GM18520 (cell line): ENCODE measurements around the gene SSH2.
A peak's percentile ranks its signal among the peaks of the same experiment; 100 is the strongest.
"Not testable (repeated sequence)": the region's sequence is repeated elsewhere in the genome, so short reads cannot be mapped to it uniquely, and the experiment has no call there.

Experiments
- ATAC-seq: cut with Tn5 transposase; IDR thresholded peaks from one replicate; pipeline ENCODE4 v1.9.1; 2021; ENCODE audit not compliant: unreplicated experiment

The SSH2 gene

DNA sequence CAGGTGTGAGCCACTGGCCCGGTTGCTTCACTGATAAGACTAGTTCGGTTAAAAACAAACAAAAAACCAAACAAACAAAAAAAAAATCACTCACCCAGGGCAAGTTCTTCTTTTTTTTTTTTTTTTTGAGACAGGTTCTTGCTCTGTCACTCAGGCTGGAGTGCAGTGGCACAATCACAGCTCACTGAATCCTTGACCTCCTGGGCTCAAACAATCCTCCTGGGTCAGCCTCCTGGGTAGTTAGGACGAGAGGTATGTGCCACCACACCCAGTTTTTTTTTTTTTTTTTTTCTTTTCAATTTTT lies 187.9 kb downstream of the SSH2 start:
- no peak for ATAC-seq

DNA sequence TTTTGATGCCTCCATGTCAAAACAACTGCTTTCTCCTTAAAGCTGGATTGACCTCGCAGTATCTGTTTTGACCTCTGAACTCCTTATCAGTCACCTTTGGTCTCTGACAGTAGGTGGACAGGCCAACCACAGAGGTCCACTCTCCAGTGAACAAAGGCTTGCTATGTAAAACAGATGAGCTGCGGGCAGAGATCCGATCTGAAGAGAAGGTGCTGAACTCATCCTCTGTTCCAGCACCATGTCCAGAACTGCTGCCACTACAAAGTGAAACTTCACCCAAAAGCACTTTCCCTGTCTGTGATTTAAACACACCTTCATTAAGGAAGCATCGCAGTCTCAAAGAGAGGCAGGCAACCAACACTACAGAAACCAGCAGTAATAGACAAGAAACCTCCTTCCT lies 190.0 kb downstream of the SSH2 start:
- no peak for ATAC-seq

DNA sequence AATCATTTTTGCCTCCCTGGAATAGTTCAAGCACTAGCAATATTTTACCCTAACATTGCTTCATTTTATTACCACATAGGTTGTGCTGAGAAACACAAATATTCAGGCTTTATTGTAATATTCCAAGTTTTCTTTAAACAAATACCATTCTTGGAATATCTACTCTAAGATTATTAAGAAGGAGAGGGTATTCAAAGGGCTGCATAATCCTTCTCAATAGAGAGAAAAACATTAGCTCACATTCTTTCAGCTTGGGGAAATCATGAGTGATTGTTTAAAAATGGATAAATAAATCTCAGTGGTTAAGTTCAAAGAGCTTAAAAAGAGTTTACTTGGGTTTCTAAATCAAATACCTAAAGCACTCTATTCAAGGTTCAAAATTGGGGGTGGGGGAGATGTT lies 195.4 kb downstream of the SSH2 start:
- ATAC-seq, result no peak

DNA sequence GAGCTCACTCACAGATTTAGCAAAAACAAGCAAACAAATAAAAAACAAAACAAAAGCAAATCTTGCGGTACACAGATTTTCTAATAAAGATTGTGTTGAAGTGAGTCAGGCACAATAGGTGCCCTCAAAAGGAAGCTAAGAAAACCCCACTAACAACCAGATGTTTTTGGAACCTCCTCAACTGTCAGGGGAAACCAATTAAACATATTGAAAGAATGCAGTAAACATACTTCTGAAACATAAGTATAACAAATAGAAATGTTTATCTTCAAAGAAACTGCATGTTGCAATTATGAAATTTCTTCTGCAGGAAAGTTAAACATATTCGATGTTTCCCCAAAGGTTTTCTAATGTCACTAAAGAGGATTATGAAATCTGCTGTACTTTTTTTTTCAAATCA lies 196.9 kb downstream of the SSH2 start:
- no peak for ATAC-seq

DNA sequence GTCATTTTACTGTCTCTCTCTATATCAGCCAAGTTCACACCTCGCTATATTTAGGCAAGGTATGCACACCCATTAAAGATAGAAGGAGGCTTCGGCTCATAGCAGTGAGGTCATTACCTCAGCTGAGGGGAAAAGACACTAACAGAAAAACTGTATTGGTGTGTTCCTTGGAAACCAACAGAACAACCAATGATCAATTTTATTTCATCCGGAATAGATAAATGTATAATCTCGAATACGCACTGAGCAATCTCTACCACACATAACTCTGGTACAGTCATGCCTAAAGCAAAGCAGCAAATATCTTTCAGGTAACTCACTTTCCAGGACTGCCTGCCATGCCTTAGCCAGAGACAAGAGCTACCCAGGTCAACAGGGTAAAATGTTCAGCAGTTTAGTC lies 197.4 kb downstream of the SSH2 start:
- no peak for ATAC-seq

DNA sequence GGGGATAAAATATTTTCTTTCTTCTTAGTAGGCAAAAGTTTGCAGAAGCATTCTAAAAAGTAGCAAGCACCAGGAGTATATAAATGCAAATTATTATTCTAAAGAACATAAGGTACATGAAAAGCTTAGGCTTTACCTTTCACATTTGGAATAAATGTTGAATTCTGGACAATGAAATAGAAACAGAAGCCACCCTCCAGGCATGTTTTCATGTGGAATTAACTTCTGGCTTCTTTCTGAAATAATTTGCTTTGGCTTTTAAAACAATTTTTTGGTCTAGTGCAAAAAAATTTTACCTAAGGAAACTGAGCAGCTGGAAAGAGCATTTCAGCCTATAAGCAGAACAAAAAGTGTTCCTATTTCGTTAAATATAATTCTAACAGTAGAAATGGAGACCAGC lies 197.8 kb downstream of the SSH2 start:
- ATAC-seq, result no peak

DNA sequence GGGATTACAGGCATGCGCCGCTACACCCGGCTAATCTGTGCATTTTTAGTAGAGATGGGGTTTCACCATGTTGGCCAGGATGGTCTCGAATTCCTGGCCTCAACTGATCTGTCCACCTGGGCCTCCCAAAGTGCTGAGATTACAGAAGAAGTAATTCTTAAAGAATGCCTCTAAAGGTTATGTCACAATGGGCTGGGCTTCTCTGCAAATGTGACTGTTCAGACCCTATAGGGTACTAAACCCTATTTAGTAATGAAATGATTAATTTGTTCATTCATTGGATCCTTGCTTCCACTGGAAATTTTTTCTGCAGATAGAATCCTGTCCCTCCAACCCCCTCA lies 198.5 kb downstream of the SSH2 start:
- no peak for ATAC-seq

DNA sequence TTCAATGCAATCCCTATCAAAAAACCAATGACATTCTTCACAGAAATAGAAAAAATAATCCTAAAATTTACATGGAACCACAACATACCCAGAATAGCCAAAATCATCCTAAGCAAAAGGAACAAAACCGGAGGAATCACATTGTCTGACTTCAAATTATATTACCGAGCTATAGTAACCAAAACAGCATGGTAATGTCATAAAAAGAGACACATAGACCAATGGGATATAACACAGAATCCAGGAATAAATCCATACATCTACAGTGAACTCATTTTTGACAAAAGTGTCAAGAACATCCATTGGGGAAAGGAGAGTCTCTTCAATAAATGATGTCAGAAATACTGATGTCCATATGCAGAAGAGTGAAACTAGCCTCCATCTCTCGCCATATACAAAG lies 201.5 kb downstream of the SSH2 start:
- ATAC-seq, result no peak

DNA sequence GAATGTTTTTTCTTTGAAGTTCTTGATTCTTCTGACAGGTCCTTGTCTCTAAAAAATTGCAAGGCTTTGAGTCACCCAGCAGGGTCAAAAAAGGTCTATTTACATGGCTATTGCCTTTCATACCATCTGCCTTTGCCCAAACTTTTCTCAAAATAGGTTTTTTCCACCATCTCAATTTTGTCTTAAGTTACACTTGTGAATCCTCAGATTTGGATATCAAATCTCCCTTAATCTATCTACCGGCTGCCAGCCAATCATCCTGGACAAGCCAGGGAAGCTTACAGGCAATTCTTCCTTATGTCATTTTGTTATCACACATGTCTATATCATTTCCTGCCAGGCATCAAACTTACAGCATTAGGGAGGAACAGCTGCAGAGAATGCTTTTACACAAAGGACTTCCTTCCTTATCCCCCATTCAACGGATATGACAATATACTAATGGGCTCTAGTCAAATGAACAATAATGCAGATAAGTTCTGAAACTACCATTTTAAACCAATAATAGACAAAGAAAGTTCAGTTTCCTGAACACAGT lies 203.2 kb downstream of the SSH2 start:
- ATAC-seq, result no peak

DNA sequence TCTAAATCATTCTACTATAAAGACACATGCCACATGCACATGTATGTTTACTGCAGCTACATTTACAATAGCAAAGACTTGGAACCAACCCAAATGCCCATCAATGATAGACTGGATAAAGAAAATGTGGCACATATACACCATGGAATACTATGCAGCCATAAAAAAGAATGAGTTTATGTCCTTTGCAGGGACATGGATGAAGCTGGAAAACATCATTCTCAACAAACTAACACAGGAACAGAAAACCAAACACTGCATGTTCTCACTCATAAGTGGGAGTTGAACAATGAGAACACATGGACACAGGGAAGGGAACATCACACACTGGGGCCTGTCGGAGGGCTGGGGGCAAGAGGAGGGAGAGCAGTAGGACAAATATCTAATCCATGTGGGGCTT lies 204.6 kb downstream of the SSH2 start:
- not testable (repeated sequence) for ATAC-seq

DNA sequence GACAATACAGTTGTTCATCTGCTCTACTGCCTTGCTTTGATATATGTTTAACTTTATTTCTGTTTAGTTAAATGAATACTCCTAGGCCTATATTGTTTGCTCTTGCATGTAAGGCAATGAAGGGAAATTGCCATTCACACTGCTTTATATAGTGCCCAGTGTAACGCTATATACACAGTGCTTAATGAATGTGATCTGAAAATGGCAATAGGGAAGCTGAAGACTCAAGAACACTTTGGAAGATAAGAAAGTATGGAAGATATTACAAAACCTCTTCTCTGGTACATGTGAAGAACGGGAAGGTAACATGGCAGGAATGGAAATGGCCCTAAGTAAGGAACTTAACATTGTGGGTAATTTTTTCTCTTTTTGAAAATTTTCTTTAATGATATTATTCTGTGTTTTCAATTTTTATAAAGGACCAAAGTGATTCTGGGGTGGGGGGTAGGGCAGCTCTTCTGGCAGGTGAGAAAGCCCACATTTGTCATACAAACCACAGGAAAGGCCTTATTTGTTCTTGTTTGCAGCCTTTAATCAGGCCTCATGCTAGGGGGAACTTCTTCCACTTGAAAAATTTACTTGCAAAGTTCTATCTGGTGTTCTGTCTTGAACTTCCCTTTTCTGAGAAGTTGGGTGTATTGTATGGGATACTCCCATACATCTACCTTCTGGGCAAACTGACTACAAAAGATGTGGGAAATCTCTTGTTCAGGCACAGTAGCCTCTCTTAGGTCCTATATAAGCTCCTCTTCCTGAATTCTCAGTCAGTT lies 206.6 kb downstream of the SSH2 start:
- ATAC-seq, result peak; percentile 31

DNA sequence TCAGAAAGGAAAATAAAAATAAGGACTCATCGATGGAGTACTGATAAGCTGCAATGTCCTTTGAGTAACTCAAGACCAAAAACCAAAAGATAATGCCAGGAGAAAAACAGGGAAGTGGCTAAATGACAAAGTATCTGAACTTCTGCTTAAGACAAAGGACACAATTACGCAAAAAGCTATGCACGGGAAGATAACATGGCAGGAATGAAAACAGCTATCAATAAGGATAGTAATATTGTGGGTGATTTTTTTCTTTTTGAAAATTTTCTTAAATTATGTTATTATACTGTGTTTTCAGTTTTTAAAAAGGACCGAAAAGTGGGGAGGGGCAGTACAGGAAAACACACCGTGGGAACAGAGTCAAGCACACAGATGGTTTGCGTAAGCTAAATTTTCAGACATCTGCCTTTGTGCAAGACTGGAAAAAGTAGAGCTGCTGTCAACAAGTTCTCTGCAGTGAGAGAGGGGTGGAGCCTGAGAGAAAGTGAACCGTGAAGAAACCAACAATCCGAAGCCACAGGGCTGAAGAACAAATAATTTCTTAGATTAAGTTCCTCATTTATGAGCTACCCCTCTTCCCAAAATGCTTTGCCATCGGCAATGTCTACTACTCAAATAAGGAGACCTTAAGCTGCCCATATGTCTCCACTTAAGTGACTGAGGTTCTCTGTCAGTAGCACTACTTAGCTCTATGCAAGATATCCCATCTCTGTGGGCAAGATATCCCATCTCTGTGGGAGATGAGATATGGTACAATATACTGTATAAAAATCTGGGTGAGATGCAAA lies 207.4 kb downstream of the SSH2 start:
- peak; percentile 59 for ATAC-seq

DNA sequence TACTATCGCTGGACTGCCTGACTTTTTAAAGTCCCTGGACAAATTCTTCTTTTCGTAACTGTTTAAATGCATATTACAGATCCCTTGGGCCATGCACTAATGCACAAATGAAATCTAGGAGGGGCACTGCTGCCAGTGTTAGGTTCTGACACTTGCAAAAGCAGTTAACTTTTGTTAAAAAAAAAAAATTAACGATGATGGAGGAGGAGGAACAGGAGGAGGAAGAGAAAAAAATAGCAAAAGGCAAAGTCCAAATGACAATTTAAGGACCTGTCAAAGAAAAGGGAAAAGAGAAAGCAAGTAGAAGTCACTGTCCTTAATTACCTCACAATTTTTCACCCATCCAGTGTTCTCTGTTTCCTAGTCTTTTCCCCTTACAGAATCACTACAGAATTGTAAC lies 209.5 kb downstream of the SSH2 start:
- no peak for ATAC-seq

DNA sequence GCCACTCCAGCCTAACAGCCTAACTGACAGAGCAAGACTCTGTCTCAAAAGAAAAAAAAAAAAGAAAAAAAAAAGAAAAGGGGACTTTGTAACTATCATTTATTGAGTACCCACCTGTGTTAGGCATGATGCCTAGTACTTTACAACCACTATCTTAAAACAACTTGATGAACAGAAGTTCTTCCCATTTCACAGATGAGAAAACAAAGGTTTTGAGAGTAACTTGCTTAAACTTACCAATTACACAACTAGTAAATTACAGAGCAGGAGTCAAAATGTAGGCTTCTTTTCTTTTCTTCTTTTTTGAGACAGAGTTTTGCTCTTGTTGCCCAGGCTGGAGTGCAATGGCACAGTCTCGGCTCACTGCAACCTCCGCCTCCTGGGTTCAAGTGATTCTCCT lies 210.6 kb downstream of the SSH2 start:
- ATAC-seq, result no peak

DNA sequence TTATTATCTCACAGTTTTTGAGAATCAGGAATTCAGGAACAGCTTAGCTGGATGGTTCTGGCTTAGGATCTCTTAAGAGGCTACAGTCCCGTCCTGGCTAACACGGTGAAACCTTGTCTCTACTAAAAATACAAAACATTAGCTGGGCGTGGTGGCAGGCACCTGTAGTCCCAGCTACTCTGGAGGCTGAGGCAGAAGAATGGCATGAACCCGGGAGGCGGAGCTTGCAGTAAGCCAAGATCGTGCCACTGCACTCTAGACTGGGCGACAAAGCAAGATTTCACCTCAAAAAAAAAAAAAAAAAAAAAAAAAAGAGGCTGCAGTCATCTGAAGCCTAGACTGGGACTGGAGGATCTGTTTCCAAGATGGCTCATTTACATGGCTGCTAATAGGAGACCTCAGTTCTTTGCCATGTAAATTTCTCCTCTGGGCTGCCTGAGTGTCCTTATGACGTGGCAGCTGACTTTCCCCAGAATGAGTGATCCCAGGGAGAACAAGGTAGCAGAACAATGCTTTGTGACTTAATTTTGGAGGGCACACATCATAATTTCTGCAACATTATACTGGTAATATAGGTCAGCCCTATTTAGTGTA lies 211.5 kb downstream of the SSH2 start:
- ATAC-seq, result no peak

DNA sequence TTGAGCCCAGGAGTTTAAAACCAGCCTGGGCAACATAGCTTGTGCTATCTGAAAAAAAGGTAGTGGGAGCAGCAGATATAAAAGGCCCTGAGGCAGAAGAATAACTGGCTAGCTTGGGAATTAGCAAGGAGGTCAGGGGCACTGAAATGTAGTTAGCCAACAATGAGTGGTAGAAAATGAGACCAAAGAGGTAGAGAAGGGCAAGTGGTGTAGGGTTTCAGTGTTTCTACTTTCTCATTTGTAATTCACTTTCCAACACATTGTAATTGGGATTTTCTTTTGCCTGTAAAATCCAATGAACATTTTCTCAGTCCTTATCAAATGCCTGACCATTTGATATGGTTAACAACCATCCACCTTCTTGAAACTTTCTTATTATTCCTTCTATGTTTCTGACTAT lies 212.2 kb downstream of the SSH2 start:
- no peak for ATAC-seq

DNA sequence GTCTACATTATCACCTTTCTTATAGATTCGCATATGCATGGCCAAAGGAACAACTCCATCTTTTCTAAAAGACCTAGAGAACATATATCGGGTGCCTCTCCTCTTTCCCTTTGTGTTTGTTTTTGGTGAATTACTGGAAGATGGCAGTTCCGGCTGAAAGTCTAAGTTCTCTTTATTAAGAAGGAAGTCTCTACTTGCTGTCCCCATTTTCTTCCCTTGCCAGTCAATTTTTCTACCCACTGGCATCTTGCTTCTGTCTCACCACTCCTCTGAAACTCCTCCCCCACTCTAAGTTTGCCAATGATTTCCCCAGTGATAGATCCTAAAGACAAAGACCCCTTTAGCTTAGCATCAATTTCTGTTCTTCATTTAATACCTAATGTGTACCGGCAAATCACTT lies 213.5 kb downstream of the SSH2 start:
- ATAC-seq, result no peak

DNA sequence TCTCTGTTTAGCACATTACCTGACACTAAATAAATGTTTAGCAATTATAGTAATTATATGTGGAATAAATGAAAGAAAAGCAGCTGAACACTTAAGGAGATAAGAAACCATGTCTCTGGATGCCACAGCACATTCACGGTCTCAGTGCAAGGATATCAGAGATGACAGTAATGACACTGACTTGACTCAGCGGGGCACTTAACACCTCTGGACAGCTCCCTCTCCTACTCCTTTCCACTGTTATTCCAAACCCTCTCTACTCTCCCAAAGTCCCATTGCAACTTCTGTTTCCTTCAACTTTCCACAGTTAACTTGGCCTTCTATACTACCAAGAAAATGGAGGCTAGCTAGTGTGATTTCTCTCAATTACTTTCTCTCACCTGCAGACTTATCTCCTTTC lies 214.3 kb downstream of the SSH2 start:
- no peak for ATAC-seq

DNA sequence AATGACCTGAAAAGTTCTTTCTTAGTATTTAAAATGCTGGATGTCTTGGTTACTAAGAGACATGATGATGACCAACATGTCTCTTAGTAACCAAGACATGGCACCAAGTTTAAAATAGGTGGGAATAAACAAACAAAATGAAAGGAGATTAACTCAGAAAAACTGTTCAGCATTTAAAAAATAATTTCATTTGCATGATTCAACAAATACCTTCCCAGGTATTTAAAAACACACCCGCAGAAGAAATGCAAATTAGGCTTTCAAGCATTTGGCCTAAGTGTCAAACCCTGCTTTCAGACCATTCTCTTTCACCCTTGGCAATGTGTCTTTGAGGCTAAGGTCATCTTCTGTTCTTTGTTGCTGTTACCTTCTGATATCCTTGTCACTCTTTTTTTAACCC lies 215.9 kb downstream of the SSH2 start:
- no peak for ATAC-seq

DNA sequence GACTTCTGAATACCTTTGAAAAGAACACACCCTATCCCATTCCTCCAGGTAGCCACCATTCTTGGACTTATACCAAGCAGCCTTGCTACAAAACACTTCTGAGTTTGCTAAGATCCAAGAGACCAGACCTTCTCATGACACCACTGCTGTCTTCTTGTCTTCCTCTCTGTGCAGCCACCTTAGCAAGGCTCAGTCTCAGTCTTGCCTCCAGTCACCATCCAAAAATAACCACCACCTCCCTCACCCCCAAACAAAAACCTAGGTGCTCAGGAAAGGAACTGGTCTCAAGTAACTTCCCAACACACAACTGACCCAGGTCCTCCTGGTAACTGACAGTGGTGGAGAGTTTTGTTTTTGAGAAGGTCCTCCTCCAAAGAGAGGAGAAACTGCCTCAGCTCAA lies 216.4 kb downstream of the SSH2 start:
- no peak for ATAC-seq

DNA sequence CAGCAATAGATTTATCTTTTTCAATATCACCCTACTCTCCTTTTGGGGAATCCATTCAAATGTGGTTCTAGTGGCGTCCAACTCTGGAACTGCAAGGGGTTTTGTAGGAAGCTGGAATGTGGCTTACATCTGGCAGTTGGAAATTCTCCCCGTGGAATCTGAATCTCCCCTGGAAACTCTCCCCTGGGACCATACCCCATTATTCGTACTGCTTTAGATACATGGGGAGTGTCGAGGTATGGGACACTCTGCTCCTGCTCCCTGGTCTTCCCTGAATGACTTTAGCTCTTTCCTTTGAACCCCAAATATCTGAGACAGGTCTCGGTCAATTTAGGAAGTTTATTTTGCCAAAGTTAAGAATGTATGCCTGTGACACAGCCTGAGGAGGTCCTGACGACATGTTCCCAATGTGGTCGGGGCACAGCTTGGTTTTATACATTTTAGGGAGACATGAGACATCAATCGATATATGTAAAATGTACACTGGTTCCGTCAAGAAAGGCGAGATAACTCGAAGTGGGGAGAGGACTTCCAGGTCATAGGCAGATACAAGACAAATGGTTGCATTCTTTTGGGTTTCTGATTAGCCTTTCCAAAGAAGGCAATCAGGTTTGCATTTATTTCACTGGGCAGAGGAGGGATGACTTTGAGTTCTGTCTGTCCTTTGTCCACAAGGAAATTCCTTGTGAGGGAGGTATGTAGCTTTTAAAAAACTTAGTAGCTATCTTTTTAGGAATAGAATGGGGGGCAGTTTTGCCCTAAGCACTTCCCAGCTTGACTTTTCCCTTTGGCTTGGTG lies 218.2 kb downstream of the SSH2 start:
- ATAC-seq, result no peak
